Panc1 (cell line): ENCODE data around the gene DEK.

Source experiments
- POLR2AphosphoS5 ChIP-seq: IDR thresholded peaks from 2 replicates; pipeline ENCODE4 v1.6.1; 2012; ENCODE audit warnings: mild to moderate bottlenecking, low read depth, low read length, moderate library complexity
- SIN3A ChIP-seq: IDR thresholded peaks from 2 replicates; pipeline ENCODE4 v1.6.1; 2012; ENCODE audit warnings: low read depth, mild to moderate bottlenecking, low read length, moderate library complexity, borderline replicate concordance; ENCODE audit not compliant: insufficient read depth
- TF ChIP-seq, protein P1 (sequence below): fragments of 450-650 bp; IDR thresholded peaks from 2 replicates; pipeline ENCODE4 v1.5.1; 2017; ENCODE audit warnings: mild to moderate bottlenecking
- TF ChIP-seq, protein P2 (sequence below), 2 experiments: IDR thresholded peaks; 2 replicates each; pipeline ENCODE4 v1.6.1; 2011 to 2012; ENCODE audit warnings: low read depth in 2 of 2, control low read depth in 1 of 2, low read length in 1 of 2, mild to moderate bottlenecking in 1 of 2, moderate library complexity in 1 of 2; ENCODE audit not compliant: insufficient read depth in 1 of 2

DNA sequence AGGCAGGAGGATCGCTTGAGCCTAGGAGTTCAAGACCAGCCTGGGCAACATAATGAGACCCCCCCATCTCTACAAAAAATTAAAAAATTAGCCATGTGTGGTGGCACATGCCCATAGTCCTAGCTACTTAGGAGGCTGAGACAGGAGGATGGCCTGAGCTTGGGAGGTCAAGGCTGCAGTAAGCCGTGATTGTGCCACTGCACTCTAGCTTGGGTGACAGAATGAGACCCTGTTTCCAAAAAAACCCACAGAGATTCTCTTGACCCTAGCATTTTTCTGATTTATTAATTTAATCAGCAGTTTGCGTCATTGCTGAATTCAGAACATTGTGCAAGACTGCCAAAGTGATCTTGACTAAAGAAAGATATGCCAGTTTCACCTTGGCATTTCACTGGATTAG, 72.3 kb downstream of the DEK start:
- TF ChIP-seq, protein P1, sequence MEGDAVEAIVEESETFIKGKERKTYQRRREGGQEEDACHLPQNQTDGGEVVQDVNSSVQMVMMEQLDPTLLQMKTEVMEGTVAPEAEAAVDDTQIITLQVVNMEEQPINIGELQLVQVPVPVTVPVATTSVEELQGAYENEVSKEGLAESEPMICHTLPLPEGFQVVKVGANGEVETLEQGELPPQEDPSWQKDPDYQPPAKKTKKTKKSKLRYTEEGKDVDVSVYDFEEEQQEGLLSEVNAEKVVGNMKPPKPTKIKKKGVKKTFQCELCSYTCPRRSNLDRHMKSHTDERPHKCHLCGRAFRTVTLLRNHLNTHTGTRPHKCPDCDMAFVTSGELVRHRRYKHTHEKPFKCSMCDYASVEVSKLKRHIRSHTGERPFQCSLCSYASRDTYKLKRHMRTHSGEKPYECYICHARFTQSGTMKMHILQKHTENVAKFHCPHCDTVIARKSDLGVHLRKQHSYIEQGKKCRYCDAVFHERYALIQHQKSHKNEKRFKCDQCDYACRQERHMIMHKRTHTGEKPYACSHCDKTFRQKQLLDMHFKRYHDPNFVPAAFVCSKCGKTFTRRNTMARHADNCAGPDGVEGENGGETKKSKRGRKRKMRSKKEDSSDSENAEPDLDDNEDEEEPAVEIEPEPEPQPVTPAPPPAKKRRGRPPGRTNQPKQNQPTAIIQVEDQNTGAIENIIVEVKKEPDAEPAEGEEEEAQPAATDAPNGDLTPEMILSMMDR, result no peak
- TF ChIP-seq POLR2AphosphoS5 (no peak), SIN3A (no peak)
- TF ChIP-seq, protein P2, sequence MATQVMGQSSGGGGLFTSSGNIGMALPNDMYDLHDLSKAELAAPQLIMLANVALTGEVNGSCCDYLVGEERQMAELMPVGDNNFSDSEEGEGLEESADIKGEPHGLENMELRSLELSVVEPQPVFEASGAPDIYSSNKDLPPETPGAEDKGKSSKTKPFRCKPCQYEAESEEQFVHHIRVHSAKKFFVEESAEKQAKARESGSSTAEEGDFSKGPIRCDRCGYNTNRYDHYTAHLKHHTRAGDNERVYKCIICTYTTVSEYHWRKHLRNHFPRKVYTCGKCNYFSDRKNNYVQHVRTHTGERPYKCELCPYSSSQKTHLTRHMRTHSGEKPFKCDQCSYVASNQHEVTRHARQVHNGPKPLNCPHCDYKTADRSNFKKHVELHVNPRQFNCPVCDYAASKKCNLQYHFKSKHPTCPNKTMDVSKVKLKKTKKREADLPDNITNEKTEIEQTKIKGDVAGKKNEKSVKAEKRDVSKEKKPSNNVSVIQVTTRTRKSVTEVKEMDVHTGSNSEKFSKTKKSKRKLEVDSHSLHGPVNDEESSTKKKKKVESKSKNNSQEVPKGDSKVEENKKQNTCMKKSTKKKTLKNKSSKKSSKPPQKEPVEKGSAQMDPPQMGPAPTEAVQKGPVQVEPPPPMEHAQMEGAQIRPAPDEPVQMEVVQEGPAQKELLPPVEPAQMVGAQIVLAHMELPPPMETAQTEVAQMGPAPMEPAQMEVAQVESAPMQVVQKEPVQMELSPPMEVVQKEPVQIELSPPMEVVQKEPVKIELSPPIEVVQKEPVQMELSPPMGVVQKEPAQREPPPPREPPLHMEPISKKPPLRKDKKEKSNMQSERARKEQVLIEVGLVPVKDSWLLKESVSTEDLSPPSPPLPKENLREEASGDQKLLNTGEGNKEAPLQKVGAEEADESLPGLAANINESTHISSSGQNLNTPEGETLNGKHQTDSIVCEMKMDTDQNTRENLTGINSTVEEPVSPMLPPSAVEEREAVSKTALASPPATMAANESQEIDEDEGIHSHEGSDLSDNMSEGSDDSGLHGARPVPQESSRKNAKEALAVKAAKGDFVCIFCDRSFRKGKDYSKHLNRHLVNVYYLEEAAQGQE (IDR thresholded peaks at IDR 0.05; ENCODE audit: insufficient read depth in 1 of 2, low read depth in 2 of 2, low read length in 1 of 2), result no peak
